PC-9 (cell line): ENCODE data around the gene KCTD2.
A peak's percentile ranks its signal among the peaks of the same experiment; 100 is the strongest.

Experiments used
- EZH2 ChIP-seq: fragments of 200-600 bp; sonication (generic); IDR thresholded peaks from 2 replicates; pipeline ENCODE4 v1.8.0; 2017; ENCODE audit warnings: antibody characterized with exemption, low read depth
- TF ChIP-seq, protein P1 (sequence below): fragments of 200-600 bp; sonication (generic); conservative IDR thresholded peaks from 2 replicates; pipeline ENCODE4 v1.6.1; 2017; ENCODE audit warnings: mixed run types, antibody characterized with exemption, mild to moderate bottlenecking, moderate library complexity

GRCh38 chr17:75012346-75013091, 34.5 kb upstream of the KCTD2 start, which contains the start of gene MRPL58:
- no peak for TF ChIP-seq EZH2
- TF ChIP-seq, protein P1, sequence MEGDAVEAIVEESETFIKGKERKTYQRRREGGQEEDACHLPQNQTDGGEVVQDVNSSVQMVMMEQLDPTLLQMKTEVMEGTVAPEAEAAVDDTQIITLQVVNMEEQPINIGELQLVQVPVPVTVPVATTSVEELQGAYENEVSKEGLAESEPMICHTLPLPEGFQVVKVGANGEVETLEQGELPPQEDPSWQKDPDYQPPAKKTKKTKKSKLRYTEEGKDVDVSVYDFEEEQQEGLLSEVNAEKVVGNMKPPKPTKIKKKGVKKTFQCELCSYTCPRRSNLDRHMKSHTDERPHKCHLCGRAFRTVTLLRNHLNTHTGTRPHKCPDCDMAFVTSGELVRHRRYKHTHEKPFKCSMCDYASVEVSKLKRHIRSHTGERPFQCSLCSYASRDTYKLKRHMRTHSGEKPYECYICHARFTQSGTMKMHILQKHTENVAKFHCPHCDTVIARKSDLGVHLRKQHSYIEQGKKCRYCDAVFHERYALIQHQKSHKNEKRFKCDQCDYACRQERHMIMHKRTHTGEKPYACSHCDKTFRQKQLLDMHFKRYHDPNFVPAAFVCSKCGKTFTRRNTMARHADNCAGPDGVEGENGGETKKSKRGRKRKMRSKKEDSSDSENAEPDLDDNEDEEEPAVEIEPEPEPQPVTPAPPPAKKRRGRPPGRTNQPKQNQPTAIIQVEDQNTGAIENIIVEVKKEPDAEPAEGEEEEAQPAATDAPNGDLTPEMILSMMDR, result peak; percentile 70
